Erythroblast (primary cell): ENCODE results near the gene TFF2.

ENCODE experiments used
- GATA1 ChIP-seq: IDR thresholded peaks from 2 replicates; pipeline ENCODE4 v1.6.1; 2011; ENCODE audit warnings: low read depth, mild to moderate bottlenecking, control low read depth, low read length, moderate library complexity
- POLR2A ChIP-seq: IDR thresholded peaks from 2 replicates; pipeline ENCODE4 v1.6.1; 2011; ENCODE audit warnings: mild to moderate bottlenecking, low read length

DNA sequence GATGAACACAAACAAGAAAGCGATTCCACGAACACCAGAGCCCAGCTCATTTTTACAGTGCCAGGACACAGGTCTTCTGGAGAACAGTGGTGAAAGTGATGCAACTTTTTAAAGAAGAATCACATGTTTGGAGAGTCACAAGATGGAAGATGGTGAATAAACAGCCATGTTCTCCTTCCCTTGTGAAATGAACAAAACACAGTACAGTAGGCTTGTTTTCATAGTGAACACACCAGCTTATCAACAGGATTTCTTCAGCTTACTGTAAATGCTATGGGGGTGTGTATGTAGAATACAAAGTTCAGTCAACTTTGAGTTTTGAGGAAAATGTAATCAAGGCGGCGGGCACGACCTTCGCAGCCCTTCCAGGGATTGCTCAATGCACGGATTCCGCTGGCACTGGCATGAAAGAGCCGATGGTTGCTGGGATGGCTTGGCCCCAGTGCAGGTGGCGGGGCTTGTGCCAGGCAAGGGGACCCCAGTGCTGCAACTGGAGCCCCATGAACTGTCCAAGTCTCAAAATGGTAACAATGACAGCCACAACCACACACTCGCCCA is 35.3 kb upstream of the TFF2 start:
- no peak for TF ChIP-seq POLR2A
- TF ChIP-seq GATA1 = no peak
